HepG2 (cell line): ENCODE data around the gene FAM174B. TPM values are rescaled to one million over a fixed set of nuclear protein-coding genes. Genes with fewer than 3 reads are reported as not detected.

Experiments
- ATF5 ChIP-seq: sonication (generic); formaldehyde crosslinking; IDR thresholded peaks from 2 replicates; pipeline ENCODE4 v1.4.0; 2020; ENCODE audit warnings: mild to moderate bottlenecking, low read depth, missing genetic modification reagents
- FOXA3 ChIP-seq: IDR thresholded peaks from 2 replicates; pipeline ENCODE4 v1.6.1; 2016; ENCODE audit warnings: missing genetic modification reagents, missing compliant biosample characterization
- FOXJ3 ChIP-seq: sonication (generic); formaldehyde crosslinking; IDR thresholded peaks from 2 replicates; pipeline ENCODE4 v1.4.0; 2020; ENCODE audit warnings: missing genetic modification reagents, mild to moderate bottlenecking, borderline replicate concordance
- GMEB2 ChIP-seq: IDR thresholded peaks from 2 replicates; pipeline ENCODE4 v1.6.1; 2016; ENCODE audit warnings: missing biosample characterization, missing genetic modification reagents, low read depth
- JUN ChIP-seq: sonication (generic); formaldehyde crosslinking; IDR thresholded peaks from 2 replicates; pipeline ENCODE4 v1.4.0; 2020; ENCODE audit warnings: mild to moderate bottlenecking, missing genetic modification reagents
- MIER2 ChIP-seq: IDR thresholded peaks from 2 replicates; pipeline ENCODE4 v1.6.1; 2016; ENCODE audit warnings: missing biosample characterization, missing genetic modification reagents
- RBM39 ChIP-seq: fragments of 200-400 bp; formaldehyde crosslinking; IDR thresholded peaks from one replicate; pipeline ENCODE4 v1.6.1; 2018; ENCODE audit warnings: antibody characterized with exemption, mild to moderate bottlenecking, low read depth, low read length; ENCODE audit not compliant: poor library complexity, severe bottlenecking
- RFX1 ChIP-seq: fragments of 450-650 bp; IDR thresholded peaks from 2 replicates; pipeline ENCODE4 v1.6.1; 2017
- THRA ChIP-seq: sonication (generic); formaldehyde crosslinking; IDR thresholded peaks from 2 replicates; pipeline ENCODE4 v1.4.0; 2020; ENCODE audit warnings: missing genetic modification reagents, borderline replicate concordance
- USF2 ChIP-seq, 2 experiments: sonication (generic) in 1 of 2; formaldehyde crosslinking in 1 of 2; IDR thresholded peaks; 2 replicates each; pipeline versions ENCODE4 v1.5.1 to v1.6.1; 2011 to 2020; ENCODE audit warnings: borderline replicate concordance in 1 of 2, low read depth in 1 of 2, low read length in 1 of 2, mild to moderate bottlenecking in 1 of 2, missing genetic modification reagents in 1 of 2, moderate library complexity in 1 of 2
- ZBTB8A ChIP-seq: sonication (generic); formaldehyde crosslinking; IDR thresholded peaks from 2 replicates; pipeline ENCODE4 v1.4.0; 2020; ENCODE audit warnings: mild to moderate bottlenecking, low read depth, missing genetic modification reagents, borderline replicate concordance
- ZFP36 ChIP-seq: fragments of 150-350 bp; IDR thresholded peaks from 2 replicates; pipeline ENCODE4 v1.6.1; 2018; ENCODE audit warnings: borderline replicate concordance, low read length, low read depth; ENCODE audit not compliant: partially characterized antibody
- ZKSCAN5 ChIP-seq: sonication (generic); formaldehyde crosslinking; IDR thresholded peaks from 2 replicates; pipeline ENCODE4 v1.5.1; 2020; ENCODE audit warnings: mild to moderate bottlenecking, missing genetic modification reagents
- ZNF224 ChIP-seq: sonication (generic); formaldehyde crosslinking; IDR thresholded peaks from 2 replicates; pipeline ENCODE4 v1.5.0; 2020; ENCODE audit warnings: mild to moderate bottlenecking, missing genetic modification reagents
- ZNF329 ChIP-seq: sonication (generic); formaldehyde crosslinking; IDR thresholded peaks from 2 replicates; pipeline ENCODE4 v1.9.0; 2021; ENCODE audit warnings: low read depth, mild to moderate bottlenecking, missing genetic modification reagents
- ZNF546 ChIP-seq: sonication (generic); formaldehyde crosslinking; conservative IDR thresholded peaks from 2 replicates; pipeline ENCODE4 v1.8.1; 2023; ENCODE audit warnings: mild to moderate bottlenecking, missing genetic modification reagents
- ZNF7 ChIP-seq: IDR thresholded peaks from 2 replicates; pipeline ENCODE4 v1.6.1; 2016; ENCODE audit warnings: missing biosample characterization, missing genetic modification reagents
- ZNF841 ChIP-seq: sonication (generic); formaldehyde crosslinking; IDR thresholded peaks from 2 replicates; pipeline ENCODE4 v1.8.1; 2023; ENCODE audit warnings: missing genetic modification reagents, borderline replicate concordance
- polyA plus RNA-seq, 8 experiments: library from polyadenylated mRNA; depleted of rRNA in 3 of 8; stranded (reverse) in 7 of 8; unstranded in 1 of 8; fragments of >200 nt; fragmentation: Illumina TruSeq in 4 of 8; extraction: Trizol in 4 of 8; gene quantifications; 2 replicates each; pipeline versions ENCODE4 v1.2.1 to v1.2.3, GENCODE V29; 2011 to 2016; ENCODE audit warnings: low read depth in 4 of 8, missing spikeins in 1 of 8, mixed read lengths in 1 of 8; ENCODE audit not compliant: insufficient read depth in 1 of 8
- total RNA-seq, 5 experiments: library from RNA; depleted of rRNA; stranded (reverse); fragments of >200 nt; fragmentation: Illumina TruSeq; extraction: Trizol; gene quantifications; 2 replicates each; pipeline ENCODE4 v1.2.3, GENCODE V29; 2016; ENCODE audit warnings: low read depth in 1 of 5
- TF ChIP-seq, protein P1 (sequence below): sonication (generic); formaldehyde crosslinking; IDR thresholded peaks from 2 replicates; pipeline ENCODE4 v1.4.0; 2020; ENCODE audit warnings: mild to moderate bottlenecking, missing genetic modification reagents
- TF ChIP-seq, protein P2 (sequence below): sonication (generic); formaldehyde crosslinking; IDR thresholded peaks from 2 replicates; pipeline ENCODE4 v1.4.0; 2020; ENCODE audit warnings: missing genetic modification reagents
- TF ChIP-seq, protein P3 (sequence below): sonication (generic); formaldehyde crosslinking; IDR thresholded peaks from 2 replicates; pipeline ENCODE4 v1.5.0; 2020; ENCODE audit warnings: mild to moderate bottlenecking, low read depth, missing genetic modification reagents, borderline replicate concordance

The FAM174B gene
- total and polyA plus RNA-seq, 2 of the 13 experiments (the other 11 are each of a cell fraction or from before 2014, with no cell fraction given): 0.90 to 2.1 TPM

GRCh38 chr15:92617549-92618520 lies 37.7 kb downstream of the FAM174B start (continued):
- TF ChIP-seq RBM39 (peak; percentile 79), ZNF224 (CRISPR knock-in tag) (no peak), ZNF841 (no peak), ZBTB8A (CRISPR knock-in tag) (no peak), ATF5 (CRISPR knock-in tag) (no peak), ZNF546 (CRISPR knock-in tag) (no peak), MIER2 (CRISPR knock-in tag) (no peak), USF2 (IDR thresholded peaks at IDR 0.05; ENCODE audit: low read depth, low read length) (no peak), USF2 (CRISPR knock-in tag; IDR thresholded peaks at IDR 0.05; ENCODE audit: borderline replicate concordance) (no peak), RFX1 (no peak), ZFP36 (no peak), FOXA3 (CRISPR knock-in tag) (peak; percentile 85), GMEB2 (CRISPR knock-in tag) (no peak), FOXJ3 (CRISPR knock-in tag) (peak; percentile 63), ZNF7 (CRISPR knock-in tag) (no peak), ZKSCAN5 (CRISPR knock-in tag) (no peak), ZNF329 (no peak), THRA (CRISPR knock-in tag) (no peak), JUN (peak; percentile 69; the same call in 1 of the 2 replicates)
- TF ChIP-seq, protein P1, sequence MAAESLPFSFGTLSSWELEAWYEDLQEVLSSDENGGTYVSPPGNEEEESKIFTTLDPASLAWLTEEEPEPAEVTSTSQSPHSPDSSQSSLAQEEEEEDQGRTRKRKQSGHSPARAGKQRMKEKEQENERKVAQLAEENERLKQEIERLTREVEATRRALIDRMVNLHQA: no peak
- TF ChIP-seq, protein P2, sequence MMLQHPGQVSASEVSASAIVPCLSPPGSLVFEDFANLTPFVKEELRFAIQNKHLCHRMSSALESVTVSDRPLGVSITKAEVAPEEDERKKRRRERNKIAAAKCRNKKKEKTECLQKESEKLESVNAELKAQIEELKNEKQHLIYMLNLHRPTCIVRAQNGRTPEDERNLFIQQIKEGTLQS (CRISPR knock-in tag): peak; percentile 73
- TF ChIP-seq, protein P3, sequence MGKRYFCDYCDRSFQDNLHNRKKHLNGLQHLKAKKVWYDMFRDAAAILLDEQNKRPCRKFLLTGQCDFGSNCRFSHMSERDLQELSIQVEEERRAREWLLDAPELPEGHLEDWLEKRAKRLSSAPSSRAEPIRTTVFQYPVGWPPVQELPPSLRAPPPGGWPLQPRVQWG (CRISPR knock-in tag): no peak
